Left ventricle myocardium inferior (tissue), 1 donor: ENCODE data around the gene USP10. TPM values are rescaled to one million over a fixed set of nuclear protein-coding genes. Genes with fewer than 3 reads are reported as not detected.

Source experiments
- DNase-seq: peaks from one replicate; pipeline ENCODE4 v3.0.0-alpha.2; 2020
- H3K27ac ChIP-seq: fragments of 200-600 bp; replicated peaks from 2 replicates; pipeline ENCODE4 v1.8.0; 2021
- H3K27me3 ChIP-seq: fragments of 200-600 bp; 2 replicates; pipeline ENCODE4 v1.8.0; 2021; ENCODE audit warnings: low read depth
- H3K36me3 ChIP-seq: fragments of 200-600 bp; 2 replicates; pipeline ENCODE4 v1.8.0; 2021
- H3K4me1 ChIP-seq: fragments of 200-600 bp; 2 replicates; pipeline ENCODE4 v1.8.0; 2021
- H3K4me3 ChIP-seq: fragments of 200-600 bp; 2 replicates; pipeline ENCODE4 v1.8.0; 2021; ENCODE audit warnings: mild to moderate bottlenecking, moderate library complexity
- H3K9me3 ChIP-seq: fragments of 200-600 bp; replicated peaks from 2 replicates; pipeline ENCODE4 v1.8.0; 2021
- intact Hi-C: fragments of 100-400 bp; cut with micrococcal nuclease; formaldehyde crosslinking; loops from one replicate; pipeline ENCODE4 v1.11.0; 2022
- total RNA-seq: library from RNA; stranded (reverse); fragmentation: NEBNext Ultra II Directional; extraction: Animal tissue kit (Norgen Biotek cat#: 25700); gene quantifications from one replicate; pipeline ENCODE4 v1.2.1, GENCODE V29; 2021
- TF ChIP-seq, protein P1 (sequence below): fragments of 200-600 bp; IDR thresholded peaks from 2 replicates; pipeline ENCODE4 v1.8.0; 2021; ENCODE audit warnings: antibody characterized with exemption, mild to moderate bottlenecking, borderline replicate concordance
- donor health status: DM: no; HTN: yes; CAD: no; lungs with severe emphysema.

USP10 gene
- total RNA-seq, 1 donor from 2014 or later = 66.7 TPM

DNA sequence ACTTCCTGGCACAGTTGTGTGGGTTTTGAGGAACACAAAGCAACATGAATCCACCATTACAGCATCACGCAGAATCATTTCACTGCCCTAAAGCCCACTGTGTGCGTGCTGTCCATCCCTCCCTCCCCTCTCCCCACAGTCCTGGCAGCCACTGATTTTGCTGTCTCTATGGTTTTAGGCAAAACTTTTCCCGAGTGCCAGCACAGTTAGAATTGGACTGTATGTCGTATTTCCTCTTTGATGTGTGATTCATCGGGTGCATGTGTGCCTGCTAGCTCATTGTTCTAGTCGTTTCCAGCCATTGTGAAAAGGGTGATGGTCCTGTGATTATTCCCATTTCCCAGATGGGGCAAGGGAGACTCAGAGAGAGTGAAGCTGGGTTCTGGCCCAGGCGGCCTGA, 38.8 kb upstream of the USP10 start:
- Histone ChIP-seq H3K36me3 (peaks cover 97% of the 10 kb centered on the region), H3K27ac (no peak overlapping the region), H3K9me3 (no peaks in the 10 kb centered on the region), H3K4me3 (no peak overlapping the region), H3K27me3 (no peaks in the 10 kb centered on the region), H3K4me1 (peaks cover 10% of the 10 kb centered on the region)
- TF ChIP-seq, protein P1, sequence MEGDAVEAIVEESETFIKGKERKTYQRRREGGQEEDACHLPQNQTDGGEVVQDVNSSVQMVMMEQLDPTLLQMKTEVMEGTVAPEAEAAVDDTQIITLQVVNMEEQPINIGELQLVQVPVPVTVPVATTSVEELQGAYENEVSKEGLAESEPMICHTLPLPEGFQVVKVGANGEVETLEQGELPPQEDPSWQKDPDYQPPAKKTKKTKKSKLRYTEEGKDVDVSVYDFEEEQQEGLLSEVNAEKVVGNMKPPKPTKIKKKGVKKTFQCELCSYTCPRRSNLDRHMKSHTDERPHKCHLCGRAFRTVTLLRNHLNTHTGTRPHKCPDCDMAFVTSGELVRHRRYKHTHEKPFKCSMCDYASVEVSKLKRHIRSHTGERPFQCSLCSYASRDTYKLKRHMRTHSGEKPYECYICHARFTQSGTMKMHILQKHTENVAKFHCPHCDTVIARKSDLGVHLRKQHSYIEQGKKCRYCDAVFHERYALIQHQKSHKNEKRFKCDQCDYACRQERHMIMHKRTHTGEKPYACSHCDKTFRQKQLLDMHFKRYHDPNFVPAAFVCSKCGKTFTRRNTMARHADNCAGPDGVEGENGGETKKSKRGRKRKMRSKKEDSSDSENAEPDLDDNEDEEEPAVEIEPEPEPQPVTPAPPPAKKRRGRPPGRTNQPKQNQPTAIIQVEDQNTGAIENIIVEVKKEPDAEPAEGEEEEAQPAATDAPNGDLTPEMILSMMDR = no peak
- no peak for DNase-seq
- intact Hi-C loops = no loop called here

DNA sequence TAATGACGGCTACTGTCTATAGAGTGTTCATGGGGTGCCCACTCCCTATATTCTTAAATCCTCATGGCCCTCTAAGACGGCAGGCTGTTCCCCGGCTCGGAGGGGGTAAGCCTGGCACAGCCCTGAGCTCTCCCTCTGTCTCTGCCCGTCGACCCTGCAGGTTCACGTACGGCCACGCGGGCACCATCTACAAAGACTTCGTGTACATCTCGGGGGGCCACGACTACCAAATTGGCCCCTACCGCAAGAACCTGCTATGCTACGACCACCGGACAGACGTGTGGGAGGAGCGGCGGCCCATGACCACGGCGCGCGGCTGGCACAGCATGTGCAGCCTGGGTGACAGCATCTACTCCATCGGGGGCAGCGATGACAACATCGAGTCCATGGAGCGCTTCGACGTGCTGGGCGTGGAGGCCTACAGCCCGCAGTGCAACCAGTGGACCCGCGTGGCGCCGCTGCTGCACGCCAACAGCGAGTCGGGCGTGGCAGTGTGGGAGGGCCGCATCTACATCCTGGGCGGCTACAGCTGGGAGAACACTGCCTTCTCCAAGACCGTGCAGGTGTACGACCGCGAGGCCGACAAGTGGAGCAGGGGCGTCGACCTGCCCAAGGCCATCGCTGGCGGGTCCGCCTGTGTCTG, 38.3 kb upstream of the USP10 start:
- intact Hi-C loops = no loop called here
- H3K36me3 ChIP-seq = peaks cover 99% of the 10 kb centered on the region
- H3K9me3 ChIP-seq = no peaks in the 10 kb centered on the region
- H3K4me1 ChIP-seq = peaks cover 10% of the 10 kb centered on the region
- H3K27me3 ChIP-seq = no peaks in the 10 kb centered on the region
- no peak overlapping the region for H3K27ac ChIP-seq
- no peak for DNase-seq
- TF ChIP-seq, protein P1 = no peak
- no peak overlapping the region for H3K4me3 ChIP-seq

DNA sequence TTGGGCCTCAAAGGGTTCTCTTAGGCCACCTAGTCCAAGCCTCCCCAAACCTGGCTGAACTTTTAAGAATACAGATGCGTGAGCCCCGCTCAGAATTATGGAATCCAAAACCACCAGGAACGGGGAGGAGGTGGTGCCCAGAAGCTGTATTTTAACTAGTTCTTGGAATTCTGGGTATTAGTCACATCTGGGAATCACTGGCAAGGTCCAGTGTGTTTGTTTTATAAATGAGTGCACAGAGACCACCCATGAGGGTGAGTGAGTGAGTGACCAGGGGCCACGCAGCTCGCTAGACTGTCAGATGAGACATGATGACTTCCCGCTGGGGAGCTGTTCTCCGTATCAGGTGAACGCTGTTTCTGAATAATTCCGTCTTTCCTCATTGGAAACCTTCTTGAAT, 37.3 kb upstream of the USP10 start:
- intact Hi-C loops = no loop called here
- Histone ChIP-seq H3K36me3 (peaks cover 91% of the 10 kb centered on the region), H3K27ac (no peak overlapping the region), H3K4me1 (peaks cover 14% of the 10 kb centered on the region), H3K9me3 (no peaks in the 10 kb centered on the region), H3K4me3 (no peak overlapping the region), H3K27me3 (no peaks in the 10 kb centered on the region)
- no peak for DNase-seq
- TF ChIP-seq, protein P1 = no peak

DNA sequence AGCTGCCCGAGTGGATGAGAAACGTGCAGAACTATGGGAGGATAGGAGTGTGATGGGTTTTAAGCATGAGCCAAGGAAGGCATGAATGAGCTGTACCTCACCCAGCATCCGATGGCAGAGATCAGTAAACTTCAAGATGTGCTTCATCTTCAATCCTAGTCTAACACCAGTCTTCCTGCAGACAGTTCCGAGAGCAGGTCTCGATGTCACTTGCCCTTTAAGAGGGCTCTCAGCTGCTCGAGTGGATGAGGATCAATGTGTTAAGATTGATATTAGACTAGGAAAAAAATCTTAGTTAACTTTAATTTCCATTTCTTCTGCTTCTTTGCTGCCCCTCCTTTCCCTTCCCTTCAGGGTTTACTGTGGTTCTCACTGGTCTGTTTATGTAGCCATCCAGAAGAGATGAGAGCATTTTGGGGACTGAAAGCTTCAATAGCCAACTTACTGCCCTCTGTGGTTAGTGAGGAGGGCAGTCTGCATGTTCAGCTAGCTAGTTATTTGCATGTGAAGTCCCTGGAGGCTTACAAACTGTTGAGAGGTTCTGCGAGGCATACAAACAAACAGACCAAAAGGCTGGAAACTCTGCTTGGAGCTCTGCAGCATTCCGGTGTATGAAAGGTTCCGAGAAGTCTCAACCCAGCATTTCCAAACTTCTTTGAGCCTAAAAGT, 36.2 kb upstream of the USP10 start:
- intact Hi-C loops = no loop called here
- no peaks in the 10 kb centered on the region for H3K27me3 ChIP-seq
- peaks cover 16% of the 10 kb centered on the region for H3K4me1 ChIP-seq
- no peaks in the 10 kb centered on the region for H3K9me3 ChIP-seq
- DNase-seq = no peak
- TF ChIP-seq, protein P1 = no peak
- no peak overlapping the region for H3K27ac ChIP-seq
- peaks cover 89% of the 10 kb centered on the region for H3K36me3 ChIP-seq
- H3K4me3 ChIP-seq = no peak overlapping the region

DNA sequence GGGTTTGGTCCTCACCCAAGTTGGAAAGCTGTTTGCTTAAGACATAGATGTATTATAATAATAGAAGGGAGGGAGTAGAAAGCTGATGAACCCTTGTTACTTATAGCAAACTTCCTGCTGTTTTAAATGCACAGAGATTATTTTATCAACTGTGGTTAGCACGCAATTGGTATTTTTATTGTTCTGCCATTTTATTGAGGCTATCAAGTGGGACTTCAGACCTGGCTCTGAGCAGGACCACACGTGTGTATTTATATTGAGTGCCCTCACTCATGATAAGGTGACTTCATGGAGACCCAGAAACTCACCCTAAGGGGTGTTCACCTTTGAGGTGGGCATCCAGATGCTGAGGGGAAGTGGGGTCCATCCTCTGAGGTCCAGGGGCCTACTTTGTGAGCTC, 34.4 kb upstream of the USP10 start:
- no peak for DNase-seq
- no peaks in the 10 kb centered on the region for H3K27me3 ChIP-seq
- intact Hi-C loops = no loop called here
- no peak overlapping the region for H3K27ac ChIP-seq
- TF ChIP-seq, protein P1 = no peak
- no peaks in the 10 kb centered on the region for H3K9me3 ChIP-seq
- peaks cover 74% of the 10 kb centered on the region for H3K36me3 ChIP-seq
- no peak overlapping the region for H3K4me3 ChIP-seq
- H3K4me1 ChIP-seq = peaks cover 9% of the 10 kb centered on the region
